HEK293 (cell line): Measurements from ENCODE around the gene CXXC1.

Source experiments
- CTCF ChIA-PET: fragments of 350-600 bp; formaldehyde crosslinking; extraction: SDS; loops from one replicate; lab custom pipeline; 2021; ENCODE audit warnings: antibody characterized with exemption; lab: Yijun Ruan, JAX
- POLR2A ChIA-PET: fragments of 300-600 bp; formaldehyde crosslinking; extraction: SDS; loops from one replicate; lab custom pipeline; 2020; ENCODE audit warnings: antibody characterized with exemption, inconsistent platforms; lab: Yijun Ruan, JAX
- H3K27ac ChIP-seq: fragments of 200-500 bp; sonication (Bioruptor generic); 2 replicates; pipeline ENCODE4 v1.5.1; 2014; ENCODE audit warnings: low read depth, low read length, control low read depth, inconsistent platforms; ENCODE audit errors: extremely low read depth
- H3K36me3 ChIP-seq, 2 experiments: fragments of 200-500 bp in 1 of 2; sonication (Bioruptor generic) in 1 of 2; 1 replicate in 1 of 2; 2 replicates in 1 of 2; pipeline ENCODE4 v1.5.1; 2014 to 2017; ENCODE audit warnings: inconsistent platforms in 2 of 2, low read length in 2 of 2; ENCODE audit not compliant: control insufficient read depth in 2 of 2, insufficient read depth in 1 of 2
- H3K4me1 ChIP-seq: fragments of 200-500 bp; sonication (Bioruptor generic); 2 replicates; pipeline ENCODE4 v1.5.1; 2014; ENCODE audit warnings: mild to moderate bottlenecking, low read length, inconsistent platforms; ENCODE audit not compliant: control insufficient read depth, insufficient read depth
- H3K4me3 ChIP-seq: 2 replicates; pipeline ENCODE4 v1.5.1; 2011; ENCODE audit warnings: low read depth, mild to moderate bottlenecking, control low read depth, low read length, moderate library complexity
- H3K9me3 ChIP-seq: fragments of 200-500 bp; sonication (Bioruptor generic); 2 replicates; pipeline ENCODE4 v1.5.1; 2014; ENCODE audit warnings: low read depth, low read length, inconsistent platforms; ENCODE audit not compliant: control insufficient read depth, insufficient read depth
- HOXD13 ChIP-seq: sonication (generic); formaldehyde crosslinking; IDR thresholded peaks from 2 replicates; pipeline ENCODE4 v1.8.0; 2022; ENCODE audit warnings: missing genetic modification reagents, borderline replicate concordance
- KLF7 ChIP-seq: fragments of 450-650 bp; formaldehyde crosslinking; IDR thresholded peaks from 2 replicates; pipeline ENCODE4 v1.5.1; 2016; ENCODE audit warnings: missing biosample characterization, missing genetic modification characterization, borderline replicate concordance
- KLF8 ChIP-seq: fragments of 450-650 bp; formaldehyde crosslinking; IDR thresholded peaks from 2 replicates; pipeline ENCODE4 v1.5.1; 2016; ENCODE audit warnings: missing biosample characterization, missing genetic modification characterization
- KLF9 ChIP-seq: fragments of 450-650 bp; formaldehyde crosslinking; IDR thresholded peaks from 2 replicates; pipeline ENCODE4 v1.5.1; 2016; ENCODE audit warnings: missing biosample characterization, missing genetic modification characterization, low read depth
- YY1 ChIP-seq: fragments of 450-650 bp; formaldehyde crosslinking; IDR thresholded peaks from 2 replicates; pipeline ENCODE4 v1.5.1; 2018; ENCODE audit warnings: missing biosample characterization, missing genetic modification characterization
- ZFP3 ChIP-seq: fragments of 450-650 bp; formaldehyde crosslinking; IDR thresholded peaks from 2 replicates; pipeline ENCODE4 v1.5.1; 2016; ENCODE audit warnings: low read depth, missing biosample characterization, missing genetic modification characterization
- ZNF221 ChIP-seq: fragments of 450-650 bp; formaldehyde crosslinking; IDR thresholded peaks from 2 replicates; pipeline ENCODE4 v1.5.1; 2017; ENCODE audit warnings: missing biosample characterization, missing genetic modification characterization, borderline replicate concordance
- ZNF292 ChIP-seq: fragments of 450-650 bp; formaldehyde crosslinking; IDR thresholded peaks from 2 replicates; pipeline ENCODE4 v1.5.1; 2016; ENCODE audit warnings: low read depth, missing biosample characterization, missing genetic modification characterization, borderline replicate concordance
- ZNF302 ChIP-seq: fragments of 450-650 bp; formaldehyde crosslinking; IDR thresholded peaks from 2 replicates; pipeline ENCODE4 v1.5.1; 2016; ENCODE audit warnings: missing biosample characterization, missing genetic modification characterization, low read depth
- ZNF350 ChIP-seq: fragments of 450-650 bp; formaldehyde crosslinking; IDR thresholded peaks from 2 replicates; pipeline ENCODE4 v1.5.0; 2017; ENCODE audit warnings: missing biosample characterization, mild to moderate bottlenecking, missing genetic modification characterization
- ZNF416 ChIP-seq: fragments of 450-650 bp; formaldehyde crosslinking; IDR thresholded peaks from 2 replicates; pipeline ENCODE4 v1.5.1; 2016; ENCODE audit warnings: missing biosample characterization, missing genetic modification characterization
- ZNF560 ChIP-seq: fragments of 450-650 bp; formaldehyde crosslinking; IDR thresholded peaks from 2 replicates; pipeline ENCODE4 v1.5.1; 2017; ENCODE audit warnings: missing biosample characterization, missing genetic modification characterization, borderline replicate concordance
- ZNF561 ChIP-seq: fragments of 450-650 bp; IDR thresholded peaks from 2 replicates; pipeline ENCODE4 v1.5.1; 2018; ENCODE audit warnings: missing biosample characterization, missing genetic modification characterization, borderline replicate concordance
- ZNF610 ChIP-seq: fragments of 450-650 bp; formaldehyde crosslinking; IDR thresholded peaks from 2 replicates; pipeline ENCODE4 v1.5.1; 2016; ENCODE audit warnings: missing biosample characterization, missing genetic modification characterization, borderline replicate concordance
- ZNF626 ChIP-seq: fragments of 450-650 bp; sonication (Bioruptor Pico); formaldehyde crosslinking; IDR thresholded peaks from 2 replicates; pipeline ENCODE4 v1.5.1; 2018; ENCODE audit warnings: missing biosample characterization, missing genetic modification characterization, inconsistent platforms
- ZNF645 ChIP-seq: fragments of 450-650 bp; formaldehyde crosslinking; IDR thresholded peaks from 2 replicates; pipeline ENCODE4; 2016; ENCODE audit warnings: missing biosample characterization, missing genetic modification characterization

Gene CXXC1

GRCh38 chr18:50287441-50288347, at the start of gene CXXC1 (continued):
- TF ChIP-seq ZNF302 (tag by site-specific recombination) (no peak), KLF8 (tag by site-specific recombination) (0 out of 2 replicates have a peak, but pooled peaks have one; percentile 27)

GRCh38 chr18:50334546-50335152, 47.2 kb upstream of the CXXC1 start:
- CTCF ChIA-PET, result no interaction called here
- TF ChIP-seq ZNF561 (tag by site-specific recombination), result no peak
- no peak for TF ChIP-seq ZNF221 (tag by site-specific recombination)
- TF ChIP-seq ZNF645, result no peak
- TF ChIP-seq ZNF560 (tag by site-specific recombination), result no peak
- TF ChIP-seq YY1, result no peak
- no peak for TF ChIP-seq ZNF292 (tag by site-specific recombination)
- TF ChIP-seq ZFP3 (tag by site-specific recombination), result no peak
- TF ChIP-seq ZNF302 (tag by site-specific recombination), result no peak

GRCh38 chr18:50331691-50332090, 44.2 kb upstream of the CXXC1 start:
- no peaks in the 10 kb centered on the region for H3K4me1 ChIP-seq
- no peak overlapping the region for H3K4me3 ChIP-seq
- POLR2A ChIA-PET, result no interaction called here
- H3K9me3 ChIP-seq, result no peaks in the 10 kb centered on the region
- CTCF ChIA-PET, result interaction anchor here (1.5 kb wide), 1 partner anchor 25 kb away, joined by 8 read pairs; no protein-coding TSS in a partner anchor
- H3K36me3 ChIP-seq, result no peaks in the 10 kb centered on the region
- H3K27ac ChIP-seq, result no peak overlapping the region
- TF ChIP-seq HOXD13 (no peak), KLF7 (tag by site-specific recombination) (no peak), KLF9 (no peak), ZNF350 (tag by site-specific recombination) (no peak)

More at GRCh38 chr18:50334546-50335152, 47.2 kb upstream of the CXXC1 start:
- H3K4me3 ChIP-seq, result no peak overlapping the region
- POLR2A ChIA-PET, result no interaction called here
- H3K4me1 ChIP-seq, result no peaks in the 10 kb centered on the region
- H3K27ac ChIP-seq, result no peak overlapping the region
- no peaks in the 10 kb centered on the region for H3K9me3 ChIP-seq
- no peaks in the 10 kb centered on the region for H3K36me3 ChIP-seq

- H3K27ac ChIP-seq, result no peak overlapping the region
- POLR2A ChIA-PET, result no interaction called here
- CTCF ChIA-PET, result no interaction called here
- H3K9me3 ChIP-seq, result no peaks in the 10 kb centered on the region
- no peak overlapping the region for H3K4me3 ChIP-seq
- no peaks in the 10 kb centered on the region for H3K36me3 ChIP-seq
- no peaks in the 10 kb centered on the region for H3K4me1 ChIP-seq
- no peak for TF ChIP-seq ZNF626 (tag by site-specific recombination)
- TF ChIP-seq, all 188 proteins: peak for 0
Measured at GRCh38 chr18:50330176-50330575, 42.7 kb upstream of the CXXC1 start.

GRCh38 chr18:50327983-50328382, 40.5 kb upstream of the CXXC1 start:
- Histone ChIP-seq H3K4me3 (no peak overlapping the region), H3K36me3 (no peaks in the 10 kb centered on the region), H3K9me3 (no peaks in the 10 kb centered on the region), H3K4me1 (no peaks in the 10 kb centered on the region), H3K27ac (no peak overlapping the region)
- ChIA-PET CTCF (interaction anchor here (1.6 kb wide), 1 partner anchor 29 kb away, joined by 3 read pairs; no protein-coding TSS in a partner anchor), POLR2A (no interaction called here)
- TF ChIP-seq ZNF610 (tag by site-specific recombination) (peak; percentile 90; the same call in 1 of the 2 replicates), ZNF416 (no peak)
